ENCODE results near the gene SLC30A7. TPM values are rescaled to one million over a fixed set of nuclear protein-coding genes. Genes with fewer than 3 reads are reported as not detected.
A peak's percentile ranks its signal among the peaks of the same experiment; 100 is the strongest.

SLC30A7 gene
- total RNA-seq, 1 experiment from 2014 or later, result 55.0 TPM

- H3K36me3 Mint-ChIP-seq (ENCODE audit: insufficient read depth, unreplicated experiment), result peaks cover 17% of the 10 kb centered on the region
- CTCF ChIA-PET, result interaction anchor here (0.5 to 2.7 kb wide), 5 partner anchors 10 to 1353 kb away, joined by 3 to 7 read pairs (median 3); no protein-coding TSS in a partner anchor
- no TSS peak for BruUV-seq (replicated peaks)
- no peaks in the 10 kb centered on the region for H3K9me3 Mint-ChIP-seq (ENCODE audit: unreplicated experiment)
- intact Hi-C loops (cut with micrococcal nuclease), result loop anchor here (2.0 to 10.0 kb wide), 4 partner anchors 24 to 328 kb away; no protein-coding TSS in a partner anchor
- POLR2A ChIA-PET, result interaction anchor here (0.9 to 4.3 kb wide), 5 partner anchors 13 to 210 kb away, joined by 3 to 34 read pairs (median 18); partner anchors contain the start of genes S1PR1 and SLC30A7
- H3K27ac Mint-ChIP-seq (ENCODE audit: low read depth, unreplicated experiment), result peak overlapping the region; percentile 34
- peak overlapping the region; percentile 9 for H3K4me3 Mint-ChIP-seq (ENCODE audit: unreplicated experiment)
- no peak for TF ChIP-seq CTCF (IDR thresholded peaks at IDR 0.05; ENCODE audit: unreplicated experiment)
- peaks cover 14% of the 10 kb centered on the region for H3K4me1 Mint-ChIP-seq (ENCODE audit: insufficient read depth, unreplicated experiment)
- H3K27me3 Mint-ChIP-seq (ENCODE audit: insufficient read depth, unreplicated experiment), result no peaks in the 10 kb centered on the region
- no peak for DNase-seq (ENCODE audit: unreplicated experiment)
These were observed 131.4 kb downstream of the SLC30A7 start for GRCh38 chr1:101027194-101027772.

- H3K27me3 Mint-ChIP-seq (ENCODE audit: insufficient read depth, unreplicated experiment), result no peaks in the 10 kb centered on the region
- intact Hi-C loops (cut with micrococcal nuclease), result loop anchor here (10.0 kb wide), 3 partner anchors 104 to 326 kb away; no protein-coding TSS in a partner anchor
- peaks cover 12% of the 10 kb centered on the region for H3K36me3 Mint-ChIP-seq (ENCODE audit: insufficient read depth, unreplicated experiment)
- ChIA-PET POLR2A (interaction anchor here (0.7 to 3.5 kb wide), 4 partner anchors 21 to 207 kb away, joined by 3 to 25 read pairs (median 6); partner anchors contain the start of gene SLC30A7), CTCF (interaction anchor here (0.7 to 1.0 kb wide), 3 partner anchors 9 to 189 kb away, joined by 3 to 6 read pairs (median 3); no protein-coding TSS in a partner anchor)
- H3K4me3 Mint-ChIP-seq (ENCODE audit: unreplicated experiment), result no peak overlapping the region
- peaks cover 14% of the 10 kb centered on the region for H3K4me1 Mint-ChIP-seq (ENCODE audit: insufficient read depth, unreplicated experiment)
- no peak overlapping the region for H3K27ac Mint-ChIP-seq (ENCODE audit: low read depth, unreplicated experiment)
- H3K9me3 Mint-ChIP-seq (ENCODE audit: unreplicated experiment), result no peaks in the 10 kb centered on the region
- DNase-seq (ENCODE audit: unreplicated experiment), result no peak
- TF ChIP-seq CTCF (IDR thresholded peaks at IDR 0.05; ENCODE audit: unreplicated experiment), result no peak
- no TSS peak for BruUV-seq (replicated peaks)
These were observed 132.6 kb downstream of the SLC30A7 start for GRCh38 chr1:101028466-101028865.

- H3K9me3 Mint-ChIP-seq (ENCODE audit: unreplicated experiment), result no peaks in the 10 kb centered on the region
- H3K27me3 Mint-ChIP-seq (ENCODE audit: insufficient read depth, unreplicated experiment), result no peaks in the 10 kb centered on the region
- H3K4me1 Mint-ChIP-seq (ENCODE audit: insufficient read depth, unreplicated experiment), result peaks cover 14% of the 10 kb centered on the region
- no peak for DNase-seq (ENCODE audit: unreplicated experiment)
- intact Hi-C loops (cut with micrococcal nuclease), result loop anchor here (10.0 kb wide), 3 partner anchors 104 to 326 kb away; no protein-coding TSS in a partner anchor
- H3K36me3 Mint-ChIP-seq (ENCODE audit: insufficient read depth, unreplicated experiment), result peaks cover 12% of the 10 kb centered on the region
- CTCF ChIA-PET, result interaction anchor here (0.7 to 1.4 kb wide), 3 partner anchors 113 to 259 kb away, joined by 3 to 6 read pairs (median 4); no protein-coding TSS in a partner anchor
- POLR2A ChIA-PET, result interaction anchor here (1.5 to 2.5 kb wide), 2 partner anchors 133 to 206 kb away, joined by 4 to 8 read pairs; partner anchors contain the start of gene SLC30A7
- TF ChIP-seq CTCF (IDR thresholded peaks at IDR 0.05; ENCODE audit: unreplicated experiment), result no peak
- H3K4me3 Mint-ChIP-seq (ENCODE audit: unreplicated experiment), result no peak overlapping the region
- BruUV-seq (replicated peaks), result no TSS peak
- H3K27ac Mint-ChIP-seq (ENCODE audit: low read depth, unreplicated experiment), result peak overlapping the region; percentile 63
These were observed 133.3 kb downstream of the SLC30A7 start for GRCh38 chr1:101029184-101029583.

DNA sequence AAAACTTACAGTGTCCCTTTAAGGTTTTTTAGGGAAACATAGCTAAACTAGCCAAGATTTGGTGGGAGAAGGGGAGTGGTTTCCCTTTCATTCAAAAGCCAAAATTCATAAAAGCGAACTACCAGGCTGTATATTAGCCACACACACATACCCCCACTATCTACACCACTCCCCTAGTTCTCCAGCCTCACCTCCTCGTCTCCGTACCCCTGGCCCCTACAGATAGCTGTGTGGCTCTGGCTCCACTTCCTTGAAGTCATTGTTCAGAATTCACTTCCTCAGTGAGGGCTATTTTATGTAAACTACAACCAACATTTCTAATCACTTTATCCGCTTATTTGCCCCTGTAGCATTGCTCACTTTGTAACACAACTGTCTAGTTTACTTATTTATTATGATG is 135.0 kb downstream of the SLC30A7 start:
- Mint-ChIP-seq H3K4me3 (ENCODE audit: unreplicated experiment) (no peak overlapping the region), H3K27me3 (ENCODE audit: insufficient read depth, unreplicated experiment) (no peaks in the 10 kb centered on the region), H3K9me3 (ENCODE audit: unreplicated experiment) (no peaks in the 10 kb centered on the region), H3K36me3 (ENCODE audit: insufficient read depth, unreplicated experiment) (peaks cover 11% of the 10 kb centered on the region), H3K4me1 (ENCODE audit: insufficient read depth, unreplicated experiment) (peaks cover 14% of the 10 kb centered on the region), H3K27ac (ENCODE audit: low read depth, unreplicated experiment) (no peak overlapping the region)
- ChIA-PET CTCF (interaction anchor here (0.6 to 1.4 kb wide), 5 partner anchors 42 to 262 kb away, joined by 3 read pairs; no protein-coding TSS in a partner anchor), POLR2A (interaction anchor here (0.8 kb wide), 1 partner anchor 9 kb away, joined by 3 read pairs; no protein-coding TSS in a partner anchor)
- TF ChIP-seq CTCF (IDR thresholded peaks at IDR 0.05; ENCODE audit: unreplicated experiment), result no peak
- intact Hi-C loops (cut with micrococcal nuclease), result no loop called here
- no peak for DNase-seq (ENCODE audit: unreplicated experiment)
- no TSS peak for BruUV-seq (replicated peaks)

All from MCF 10A (cell line).